Measurements from ENCODE around the gene AMZ1.
"Not testable (repeated sequence)": the region's sequence is repeated elsewhere in the genome, so short reads cannot be mapped to it uniquely, and the experiment has no call there.

Gene AMZ1

DNA sequence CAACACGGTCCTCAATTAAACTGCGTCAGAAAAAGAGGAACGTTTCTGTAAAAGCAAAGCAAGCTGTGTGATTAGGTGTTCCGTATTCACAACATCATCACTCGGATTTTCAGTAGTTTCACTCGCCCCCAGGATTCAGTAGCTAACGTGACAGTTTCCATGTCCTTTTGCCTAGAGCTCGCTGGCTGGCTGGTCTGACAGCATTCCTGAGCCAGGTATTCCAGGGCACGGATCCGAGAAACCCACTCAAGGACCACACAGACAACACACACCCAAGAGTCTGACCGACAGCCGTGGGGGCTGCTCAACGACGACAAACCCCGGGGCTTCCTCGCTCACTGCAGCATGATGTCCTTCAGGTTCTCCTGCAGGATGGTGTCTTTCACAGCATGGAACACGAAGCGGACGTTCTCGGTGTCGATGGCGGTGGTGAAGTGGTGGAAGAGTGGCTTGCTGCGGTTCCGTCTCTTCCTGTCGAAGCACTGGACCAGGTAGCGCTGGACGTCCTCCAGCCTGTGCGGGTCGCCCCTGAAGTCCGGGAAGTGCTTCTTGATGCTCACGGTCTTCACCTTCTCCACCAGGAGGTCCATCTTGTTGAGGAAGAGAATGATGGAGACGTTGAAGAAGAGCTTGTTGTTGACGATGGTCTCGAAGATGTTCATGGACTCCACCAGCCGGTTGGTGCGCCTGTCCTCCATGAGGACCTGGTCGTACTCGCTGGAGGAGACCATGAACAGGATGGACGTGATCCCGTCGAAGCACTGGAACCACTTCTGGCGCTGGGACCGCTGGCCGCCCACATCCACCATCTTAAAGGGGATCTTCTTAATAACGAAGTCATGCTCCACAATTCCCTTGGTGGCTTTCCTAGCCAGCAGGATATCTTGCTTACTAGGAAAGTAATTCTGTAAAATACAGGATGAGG lies 43.1 kb downstream of the AMZ1 start:
- intact Hi-C loops (cut with micrococcal nuclease) = no loop called here
- Mint-ChIP-seq H3K27ac (no peak overlapping the region), H3K9me3 (peaks cover 7% of the 10 kb centered on the region), H3K36me3 (ENCODE audit: low read depth) (peaks cover 63% of the 10 kb centered on the region), H3K4me3 (no peak overlapping the region), H3K4me1 (ENCODE audit: low read depth) (peaks cover 72% of the 10 kb centered on the region), H3K27me3 (no peaks in the 10 kb centered on the region)

- Mint-ChIP-seq H3K9me3 (peaks cover 7% of the 10 kb centered on the region), H3K27ac (peak overlapping the region; percentile 88), H3K4me3 (no peak overlapping the region), H3K4me1 (ENCODE audit: low read depth) (peaks cover 82% of the 10 kb centered on the region), H3K36me3 (ENCODE audit: low read depth) (peaks cover 50% of the 10 kb centered on the region), H3K27me3 (no peaks in the 10 kb centered on the region)
- intact Hi-C loops (cut with micrococcal nuclease) = no loop called here
Measured at GRCh38 chr7:2732388-2732787, 44.4 kb downstream of the AMZ1 start.

GRCh38 chr7:2732959-2733584 lies 45.1 kb downstream of the AMZ1 start:
- Mint-ChIP-seq H3K9me3 (peaks cover 7% of the 10 kb centered on the region), H3K4me3 (no peak overlapping the region), H3K4me1 (ENCODE audit: low read depth) (peaks cover 86% of the 10 kb centered on the region), H3K27me3 (no peaks in the 10 kb centered on the region), H3K27ac (peak overlapping the region; percentile 88), H3K36me3 (ENCODE audit: low read depth) (peaks cover 48% of the 10 kb centered on the region)
- intact Hi-C loops (cut with micrococcal nuclease) = no loop called here

- Mint-ChIP-seq H3K4me3 (peak overlapping the region; percentile 45), H3K27me3 (no peaks in the 10 kb centered on the region), H3K36me3 (ENCODE audit: low read depth) (peaks cover 44% of the 10 kb centered on the region), H3K27ac (peak overlapping the region; percentile 88), H3K4me1 (ENCODE audit: low read depth) (peaks cover 91% of the 10 kb centered on the region), H3K9me3 (peaks cover 7% of the 10 kb centered on the region)
- intact Hi-C loops (cut with micrococcal nuclease) = no loop called here
Measured at GRCh38 chr7:2734084-2734686, 46.2 kb downstream of the AMZ1 start.

GRCh38 chr7:2734751-2735571 lies 47.0 kb downstream of the AMZ1 start:
- Mint-ChIP-seq H3K4me1 (ENCODE audit: low read depth) (peaks cover 87% of the 10 kb centered on the region), H3K27me3 (no peaks in the 10 kb centered on the region), H3K9me3 (peaks cover 7% of the 10 kb centered on the region), H3K36me3 (ENCODE audit: low read depth) (peaks cover 44% of the 10 kb centered on the region), H3K4me3 (peak overlapping the region; percentile 58), H3K27ac (peak overlapping the region; percentile 88)
- intact Hi-C loops (cut with micrococcal nuclease) = no loop called here

DNA sequence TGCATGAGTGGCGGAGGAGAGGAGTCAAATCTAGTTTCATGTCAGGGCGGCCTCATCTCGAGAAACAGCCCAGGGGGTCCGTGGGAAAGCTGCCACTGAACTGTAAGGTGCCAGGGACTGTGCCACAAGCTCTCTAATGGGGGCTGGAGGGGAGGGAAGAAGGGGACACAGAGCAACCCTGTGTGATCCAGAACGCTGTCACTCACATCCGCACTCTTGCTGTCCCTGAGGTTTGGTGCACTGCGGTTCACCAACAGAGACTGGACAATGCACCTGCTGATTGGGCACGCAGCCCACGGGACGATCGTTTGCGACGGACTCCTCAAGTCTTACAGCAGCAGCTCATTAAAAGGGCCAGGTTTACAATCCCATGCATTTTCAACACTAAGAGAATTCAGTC lies 47.7 kb downstream of the AMZ1 start:
- peak overlapping the region; percentile 88 for H3K27ac Mint-ChIP-seq
- H3K27me3 Mint-ChIP-seq = no peaks in the 10 kb centered on the region
- peaks cover 7% of the 10 kb centered on the region for H3K9me3 Mint-ChIP-seq
- no peak overlapping the region for H3K4me3 Mint-ChIP-seq
- intact Hi-C loops (cut with micrococcal nuclease) = no loop called here
- peaks cover 38% of the 10 kb centered on the region for H3K36me3 Mint-ChIP-seq (ENCODE audit: low read depth)
- peaks cover 79% of the 10 kb centered on the region for H3K4me1 Mint-ChIP-seq (ENCODE audit: low read depth)

GRCh38 chr7:2736411-2736914 lies 48.5 kb downstream of the AMZ1 start:
- Mint-ChIP-seq H3K36me3 (ENCODE audit: low read depth) (peaks cover 30% of the 10 kb centered on the region), H3K27ac (peak overlapping the region; percentile 88), H3K4me1 (ENCODE audit: low read depth) (peaks cover 72% of the 10 kb centered on the region), H3K9me3 (peaks cover 7% of the 10 kb centered on the region), H3K27me3 (no peaks in the 10 kb centered on the region), H3K4me3 (no peak overlapping the region)
- intact Hi-C loops (cut with micrococcal nuclease) = no loop called here

DNA sequence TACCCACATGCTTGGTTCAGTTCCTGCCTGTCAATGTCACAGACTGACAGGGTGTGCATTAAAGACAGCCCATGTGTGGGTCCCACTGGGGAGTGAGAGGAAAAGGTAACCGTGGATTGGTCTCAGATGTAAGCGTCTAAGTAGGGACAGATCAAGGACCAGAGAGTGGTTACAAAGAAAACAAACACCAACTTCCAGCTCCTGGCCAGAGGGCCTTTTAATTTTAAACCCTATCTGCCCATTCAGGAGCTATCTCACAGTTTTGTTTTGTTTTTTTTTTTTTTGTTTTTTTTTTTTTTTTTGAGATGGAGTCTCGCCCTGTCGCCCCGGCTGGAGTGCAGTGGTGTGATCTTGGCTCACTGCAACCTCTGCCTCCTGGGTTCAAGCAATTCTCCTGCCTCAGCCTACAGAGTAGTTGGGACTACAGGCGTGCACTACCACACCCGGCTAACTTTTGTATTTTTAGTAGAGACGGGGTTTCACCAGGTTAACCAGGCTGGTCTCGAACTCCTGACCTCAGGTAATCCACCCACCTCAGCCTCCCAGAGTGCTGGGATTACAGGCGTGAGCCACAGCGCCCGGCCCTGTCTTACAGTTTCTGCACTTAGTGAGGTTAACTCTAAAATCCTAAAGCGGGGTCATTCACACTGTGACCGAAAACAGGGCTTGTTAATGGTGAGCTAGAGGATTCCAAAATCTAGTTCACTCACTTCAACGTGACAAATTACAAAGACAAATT lies 49.2 kb downstream of the AMZ1 start:
- H3K4me3 Mint-ChIP-seq; intact Hi-C loops (cut with micrococcal nuclease); H3K27me3 Mint-ChIP-seq; H3K9me3 Mint-ChIP-seq: not testable (repeated sequence)
- Mint-ChIP-seq H3K36me3 (ENCODE audit: low read depth) (peaks cover 27% of the 10 kb centered on the region), H3K27ac (peak overlapping the region; percentile 88), H3K4me1 (ENCODE audit: low read depth) (peaks cover 68% of the 10 kb centered on the region)

DNA sequence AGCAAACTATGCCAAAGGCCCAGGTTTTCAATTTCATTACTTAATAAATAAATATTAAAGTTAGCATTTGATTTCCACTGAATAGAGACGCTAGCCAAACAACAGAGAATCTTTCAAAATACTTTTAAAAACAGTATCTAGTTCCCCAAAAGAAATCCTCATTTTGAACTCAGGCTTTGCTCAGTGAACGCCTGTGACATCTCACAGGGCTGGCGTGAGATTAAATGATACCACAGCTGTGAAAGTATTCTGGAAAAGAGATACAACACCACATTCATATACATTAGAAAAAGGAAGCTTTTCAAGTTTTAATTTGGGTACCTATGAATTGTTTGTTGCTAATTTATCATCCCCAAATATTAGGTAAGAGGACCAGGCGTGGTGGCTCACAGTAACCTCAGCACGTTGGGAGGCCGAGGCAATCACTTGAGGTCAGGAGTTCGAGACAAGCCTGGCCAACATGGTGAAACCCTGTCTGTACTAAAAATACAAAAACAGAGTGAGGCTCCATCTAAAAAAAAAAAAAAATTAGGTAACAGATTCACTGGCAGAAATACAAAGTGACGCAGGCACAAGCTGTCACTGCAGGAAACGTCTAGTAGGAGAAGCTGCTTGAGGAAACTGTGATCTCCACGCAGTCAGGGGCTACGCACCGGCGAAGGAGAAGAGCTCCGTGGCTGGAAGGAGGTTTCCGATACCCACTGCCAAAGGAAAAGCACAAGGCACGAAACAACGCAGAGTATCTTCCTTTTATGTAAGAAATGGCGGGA lies 50.0 kb downstream of the AMZ1 start:
- Mint-ChIP-seq H3K27me3 (no peaks in the 10 kb centered on the region), H3K4me1 (ENCODE audit: low read depth) (peaks cover 61% of the 10 kb centered on the region), H3K9me3 (peaks cover 7% of the 10 kb centered on the region), H3K27ac (peak overlapping the region; percentile 79), H3K4me3 (peak overlapping the region; percentile 52), H3K36me3 (ENCODE audit: low read depth) (peaks cover 26% of the 10 kb centered on the region)
- intact Hi-C loops (cut with micrococcal nuclease) = no loop called here

- Mint-ChIP-seq H3K9me3 (no peaks in the 10 kb centered on the region), H3K4me3 (no peak overlapping the region), H3K4me1 (ENCODE audit: low read depth) (peaks cover 51% of the 10 kb centered on the region), H3K27ac (peak overlapping the region; percentile 79), H3K27me3 (no peaks in the 10 kb centered on the region), H3K36me3 (ENCODE audit: low read depth) (peaks cover 25% of the 10 kb centered on the region)
- intact Hi-C loops (cut with micrococcal nuclease) = no loop called here
Measured at GRCh38 chr7:2738766-2739549, 51.0 kb downstream of the AMZ1 start.

GRCh38 chr7:2743523-2744185 lies 55.7 kb downstream of the AMZ1 start:
- H3K9me3 Mint-ChIP-seq; intact Hi-C loops (cut with micrococcal nuclease); H3K27me3 Mint-ChIP-seq; H3K4me3 Mint-ChIP-seq; H3K27ac Mint-ChIP-seq: not testable (repeated sequence)
- peaks cover 23% of the 10 kb centered on the region for H3K4me1 Mint-ChIP-seq (ENCODE audit: low read depth)
- H3K36me3 Mint-ChIP-seq (ENCODE audit: low read depth) = peaks cover 34% of the 10 kb centered on the region
